Ovary (tissue), 3 donors: ENCODE results near the gene DNAH9.

Experiments
- POLR2A ChIP-seq: fragments of 450-650 bp; IDR thresholded peaks from one replicate; pipeline ENCODE4 v1.6.1; 2017; ENCODE audit warnings: antibody characterized with exemption, mild to moderate bottlenecking, moderate library complexity
- TF ChIP-seq, protein P1 (sequence below), 3 donors: fragments of 450-650 bp in 2 of 3; fragments of 200-600 bp in 1 of 3; IDR thresholded peaks; one replicate each; pipeline versions ENCODE4 v1.5.1 to v1.8.0; 2016 to 2022; ENCODE audit warnings: antibody characterized with exemption in 3 of 3, mild to moderate bottlenecking in 1 of 3
- donor health status: DM: no; HTN: no; CAD: no.

DNA sequence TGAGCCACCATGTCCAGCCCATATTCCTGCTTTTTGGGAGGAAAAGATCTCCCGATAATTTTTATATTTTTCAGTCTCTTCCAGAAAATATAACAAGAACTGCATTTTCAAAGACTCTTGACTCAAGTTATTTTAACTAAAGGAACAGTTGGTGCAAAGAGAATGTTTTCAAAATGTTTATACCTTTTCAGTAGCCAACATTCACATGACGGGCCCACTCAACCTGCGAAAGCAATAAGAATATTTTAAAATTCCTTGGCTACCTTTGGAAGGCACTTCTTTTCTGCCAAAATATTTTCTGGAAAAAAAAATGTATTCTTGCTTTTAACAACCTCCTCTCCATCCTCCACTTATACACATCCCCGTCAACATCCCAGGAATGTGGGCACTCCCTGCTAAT, 258.7 kb downstream of the DNAH9 start:
- TF ChIP-seq, protein P1, sequence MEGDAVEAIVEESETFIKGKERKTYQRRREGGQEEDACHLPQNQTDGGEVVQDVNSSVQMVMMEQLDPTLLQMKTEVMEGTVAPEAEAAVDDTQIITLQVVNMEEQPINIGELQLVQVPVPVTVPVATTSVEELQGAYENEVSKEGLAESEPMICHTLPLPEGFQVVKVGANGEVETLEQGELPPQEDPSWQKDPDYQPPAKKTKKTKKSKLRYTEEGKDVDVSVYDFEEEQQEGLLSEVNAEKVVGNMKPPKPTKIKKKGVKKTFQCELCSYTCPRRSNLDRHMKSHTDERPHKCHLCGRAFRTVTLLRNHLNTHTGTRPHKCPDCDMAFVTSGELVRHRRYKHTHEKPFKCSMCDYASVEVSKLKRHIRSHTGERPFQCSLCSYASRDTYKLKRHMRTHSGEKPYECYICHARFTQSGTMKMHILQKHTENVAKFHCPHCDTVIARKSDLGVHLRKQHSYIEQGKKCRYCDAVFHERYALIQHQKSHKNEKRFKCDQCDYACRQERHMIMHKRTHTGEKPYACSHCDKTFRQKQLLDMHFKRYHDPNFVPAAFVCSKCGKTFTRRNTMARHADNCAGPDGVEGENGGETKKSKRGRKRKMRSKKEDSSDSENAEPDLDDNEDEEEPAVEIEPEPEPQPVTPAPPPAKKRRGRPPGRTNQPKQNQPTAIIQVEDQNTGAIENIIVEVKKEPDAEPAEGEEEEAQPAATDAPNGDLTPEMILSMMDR (IDR thresholded peaks at IDR 0.05), result no peak
- no peak for TF ChIP-seq POLR2A
